Measurements from ENCODE around the gene P2RY8.

- TF ChIP-seq, protein P1, sequence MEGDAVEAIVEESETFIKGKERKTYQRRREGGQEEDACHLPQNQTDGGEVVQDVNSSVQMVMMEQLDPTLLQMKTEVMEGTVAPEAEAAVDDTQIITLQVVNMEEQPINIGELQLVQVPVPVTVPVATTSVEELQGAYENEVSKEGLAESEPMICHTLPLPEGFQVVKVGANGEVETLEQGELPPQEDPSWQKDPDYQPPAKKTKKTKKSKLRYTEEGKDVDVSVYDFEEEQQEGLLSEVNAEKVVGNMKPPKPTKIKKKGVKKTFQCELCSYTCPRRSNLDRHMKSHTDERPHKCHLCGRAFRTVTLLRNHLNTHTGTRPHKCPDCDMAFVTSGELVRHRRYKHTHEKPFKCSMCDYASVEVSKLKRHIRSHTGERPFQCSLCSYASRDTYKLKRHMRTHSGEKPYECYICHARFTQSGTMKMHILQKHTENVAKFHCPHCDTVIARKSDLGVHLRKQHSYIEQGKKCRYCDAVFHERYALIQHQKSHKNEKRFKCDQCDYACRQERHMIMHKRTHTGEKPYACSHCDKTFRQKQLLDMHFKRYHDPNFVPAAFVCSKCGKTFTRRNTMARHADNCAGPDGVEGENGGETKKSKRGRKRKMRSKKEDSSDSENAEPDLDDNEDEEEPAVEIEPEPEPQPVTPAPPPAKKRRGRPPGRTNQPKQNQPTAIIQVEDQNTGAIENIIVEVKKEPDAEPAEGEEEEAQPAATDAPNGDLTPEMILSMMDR (IDR thresholded peaks at IDR 0.05) = no peak
- TF ChIP-seq POLR2A (IDR thresholded peaks at IDR 0.05) = no peak
- TF ChIP-seq POLR2AphosphoS5 (IDR thresholded peaks at IDR 0.05) = no peak
Observed at GRCh38 chrX:1502241-1502640, 34.7 kb downstream of the P2RY8 start.
